Upper lobe of left lung (tissue), 4 donors: Measurements from ENCODE around the gene TLE3.

Experiments used
- CTCF ChIP-seq, 6 experiments: fragments of 450-650 bp in 4 of 6; fragments of 200-600 bp in 2 of 6; sonication (generic) in 2 of 6; IDR thresholded peaks; one replicate each; pipeline ENCODE4 v1.5.1; 2016 to 2019; ENCODE audit warnings: antibody characterized with exemption in 6 of 6
- POLR2A ChIP-seq, 4 donors: fragments of 450-650 bp; IDR thresholded peaks; one replicate each; pipeline ENCODE4 v1.5.1; 2016 to 2017; ENCODE audit warnings: antibody characterized with exemption in 4 of 4, mild to moderate bottlenecking in 2 of 4
- POLR2AphosphoS5 ChIP-seq, 2 donors: sonication (generic); formaldehyde crosslinking; IDR thresholded peaks; one replicate each; pipeline ENCODE4 v1.5.1; 2017; ENCODE audit warnings: antibody characterized with exemption in 2 of 2

DNA sequence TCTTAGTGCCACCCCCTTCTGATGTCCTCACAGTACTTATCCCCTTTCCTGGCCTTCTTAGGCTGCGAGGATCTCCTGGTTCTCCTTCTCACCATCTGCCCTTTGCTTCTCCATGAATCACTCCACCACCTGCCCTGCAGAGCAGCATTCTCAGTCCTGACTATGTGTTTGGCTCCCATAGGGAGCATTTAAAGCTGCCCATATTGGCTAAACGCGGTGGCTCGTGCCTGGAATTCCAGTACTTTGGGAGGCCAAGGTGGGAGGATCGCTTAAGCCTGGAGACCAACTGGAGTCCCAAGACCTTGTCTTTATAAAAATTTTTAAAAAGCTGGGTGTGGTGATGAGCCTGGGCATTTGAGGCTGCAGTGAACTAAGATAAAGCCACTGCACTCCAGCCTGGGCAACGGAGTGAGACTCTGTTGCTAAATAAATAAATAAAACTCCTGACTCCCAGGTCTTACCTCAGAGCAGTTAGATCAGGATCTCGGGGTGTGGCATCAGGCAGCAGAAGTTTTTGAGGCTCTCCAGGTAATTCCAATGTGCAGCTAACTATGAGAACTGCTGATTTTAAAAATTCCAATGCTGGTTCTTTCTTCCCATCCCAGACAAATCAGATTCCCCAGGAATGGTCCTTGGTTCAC lies 36.2 kb upstream of the TLE3 start:
- TF ChIP-seq CTCF (IDR thresholded peaks at IDR 0.05) = no peak
- TF ChIP-seq POLR2A (IDR thresholded peaks at IDR 0.05) = no peak
- TF ChIP-seq POLR2AphosphoS5 (IDR thresholded peaks at IDR 0.05) = no peak
